Colonic mucosa (tissue), 4 donors: ENCODE data around the gene SYT3. TPM values are rescaled to one million over a fixed set of nuclear protein-coding genes. Genes with fewer than 3 reads are reported as not detected.

ENCODE experiments used
- DNase-seq: peaks from one replicate; pipeline ENCODE4 v3.0.0-alpha.2; 2020
- H3K27ac ChIP-seq: fragments of 200-600 bp; one replicate; pipeline ENCODE4 v1.8.0; 2021
- H3K27me3 ChIP-seq: fragments of 200-600 bp; one replicate; pipeline ENCODE4 v1.8.0; 2021
- H3K36me3 ChIP-seq: fragments of 200-600 bp; one replicate; pipeline ENCODE4 v1.8.0; 2021
- H3K4me1 ChIP-seq: fragments of 200-600 bp; one replicate; pipeline ENCODE4 v1.8.0; 2021; ENCODE audit warnings: mild to moderate bottlenecking
- H3K4me3 ChIP-seq: fragments of 200-600 bp; one replicate; pipeline ENCODE4 v1.8.0; 2021
- H3K9ac ChIP-seq, 2 donors: one replicate each; pipeline ENCODE4 v1.7.0; 2013; ENCODE audit warnings: control low read depth in 2 of 2, low read depth in 2 of 2, low read length in 2 of 2
- H3K9me3 ChIP-seq: fragments of 200-600 bp; one replicate; pipeline ENCODE4 v1.8.0; 2021
- CTCF ChIP-seq: fragments of 200-600 bp; IDR thresholded peaks from one replicate; pipeline ENCODE4 v1.8.0; 2022; ENCODE audit warnings: antibody characterized with exemption, mild to moderate bottlenecking
- intact Hi-C: fragments of 100-400 bp; cut with DNase I; formaldehyde crosslinking; loops from one replicate; pipeline ENCODE4 v1.14.1; 2022
- total RNA-seq, 2 donors: library from RNA; stranded (reverse); fragmentation: NEBNext Ultra II Directional in 1 of 2; extraction: Animal tissue kit (Norgen Biotek cat#: 25700) in 1 of 2; gene quantifications; one replicate each; pipeline ENCODE4 v1.2.1, GENCODE V29; 2021
- donor health status: healthy.
- donor health status: DM: no; HTN: no; CAD: no.
- donor health status: DM: no; HTN: no; CAD: no.

Gene SYT3
- total RNA-seq, 2 donors from 2014 or later, result 0.13 TPM; not detected in 1

DNA sequence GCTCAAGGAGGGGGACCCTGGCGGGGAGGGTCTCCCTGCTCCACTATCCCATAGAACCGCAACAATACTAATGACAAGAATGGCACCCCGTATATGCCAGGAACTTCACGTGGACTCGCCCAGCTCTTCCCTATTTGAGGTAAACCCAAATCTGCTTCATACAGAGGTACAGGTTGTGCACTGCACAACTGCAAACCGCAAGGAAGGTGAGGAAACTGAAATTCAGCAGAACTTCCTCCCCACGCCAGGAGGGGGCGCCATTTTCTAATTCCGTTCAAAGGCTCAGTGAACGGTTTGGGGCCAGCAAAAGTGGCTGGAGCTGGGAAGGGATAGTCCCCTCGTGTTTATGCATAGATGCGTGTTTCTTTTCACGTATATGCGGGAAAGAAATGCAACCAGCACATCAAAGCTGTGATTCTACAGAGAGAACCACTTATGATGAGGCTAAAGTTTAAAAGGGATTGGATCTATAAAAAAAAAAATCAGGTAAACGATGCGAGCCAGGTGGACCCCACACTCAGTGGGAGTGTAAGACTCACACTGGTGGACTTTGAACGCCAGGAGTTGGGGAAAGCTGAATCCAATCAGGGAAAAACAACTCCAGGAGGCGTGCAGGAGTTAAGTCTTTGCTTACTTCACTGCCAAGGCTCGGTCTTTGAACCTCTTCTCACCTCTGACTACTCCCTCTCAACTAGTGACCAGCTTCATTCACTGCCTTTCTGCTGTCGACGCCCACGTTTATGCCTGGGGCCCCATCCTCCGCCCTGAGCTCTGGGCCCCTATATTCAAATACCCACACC, 29.8 kb upstream of the SYT3 start:
- peak; percentile 73 for TF ChIP-seq CTCF
- Histone ChIP-seq H3K9me3 (no peaks in the 10 kb centered on the region), H3K4me3 (no peak overlapping the region), H3K27me3 (peaks cover 37% of the 10 kb centered on the region), H3K36me3 (no peaks in the 10 kb centered on the region), H3K9ac (no peak overlapping the region), H3K27ac (no peak overlapping the region), H3K4me1 (no peaks in the 10 kb centered on the region)
- intact Hi-C loops, result no loop called here
- peak; percentile 27 for DNase-seq

- no peaks in the 10 kb centered on the region for H3K36me3 ChIP-seq
- intact Hi-C loops, result no loop called here
- no peak overlapping the region for H3K9ac ChIP-seq
- no peak for TF ChIP-seq CTCF
- DNase-seq, result no peak
- H3K27me3 ChIP-seq, result peaks cover 37% of the 10 kb centered on the region
- no peak overlapping the region for H3K27ac ChIP-seq
- H3K4me1 ChIP-seq, result no peaks in the 10 kb centered on the region
- H3K4me3 ChIP-seq, result no peak overlapping the region
- H3K9me3 ChIP-seq, result no peaks in the 10 kb centered on the region
These were observed 29.2 kb upstream of the SYT3 start for GRCh38 chr19:50668879-50669278.

- Histone ChIP-seq H3K36me3 (no peaks in the 10 kb centered on the region), H3K9me3 (no peaks in the 10 kb centered on the region), H3K4me3 (no peak overlapping the region), H3K27me3 (peaks cover 37% of the 10 kb centered on the region), H3K27ac (no peak overlapping the region), H3K9ac (no peak overlapping the region), H3K4me1 (no peaks in the 10 kb centered on the region)
- no peak for TF ChIP-seq CTCF
- no peak for DNase-seq
- intact Hi-C loops, result no loop called here
These were observed 28.7 kb upstream of the SYT3 start for GRCh38 chr19:50668416-50668815.

GRCh38 chr19:50667759-50668231, 28.1 kb upstream of the SYT3 start:
- H3K4me3 ChIP-seq, result no peak overlapping the region
- no peak overlapping the region for H3K27ac ChIP-seq
- DNase-seq, result no peak
- H3K27me3 ChIP-seq, result peaks cover 37% of the 10 kb centered on the region
- no peaks in the 10 kb centered on the region for H3K9me3 ChIP-seq
- no peak for TF ChIP-seq CTCF
- intact Hi-C loops, result no loop called here
- H3K36me3 ChIP-seq, result no peaks in the 10 kb centered on the region
- no peak overlapping the region for H3K9ac ChIP-seq
- H3K4me1 ChIP-seq, result no peaks in the 10 kb centered on the region

DNA sequence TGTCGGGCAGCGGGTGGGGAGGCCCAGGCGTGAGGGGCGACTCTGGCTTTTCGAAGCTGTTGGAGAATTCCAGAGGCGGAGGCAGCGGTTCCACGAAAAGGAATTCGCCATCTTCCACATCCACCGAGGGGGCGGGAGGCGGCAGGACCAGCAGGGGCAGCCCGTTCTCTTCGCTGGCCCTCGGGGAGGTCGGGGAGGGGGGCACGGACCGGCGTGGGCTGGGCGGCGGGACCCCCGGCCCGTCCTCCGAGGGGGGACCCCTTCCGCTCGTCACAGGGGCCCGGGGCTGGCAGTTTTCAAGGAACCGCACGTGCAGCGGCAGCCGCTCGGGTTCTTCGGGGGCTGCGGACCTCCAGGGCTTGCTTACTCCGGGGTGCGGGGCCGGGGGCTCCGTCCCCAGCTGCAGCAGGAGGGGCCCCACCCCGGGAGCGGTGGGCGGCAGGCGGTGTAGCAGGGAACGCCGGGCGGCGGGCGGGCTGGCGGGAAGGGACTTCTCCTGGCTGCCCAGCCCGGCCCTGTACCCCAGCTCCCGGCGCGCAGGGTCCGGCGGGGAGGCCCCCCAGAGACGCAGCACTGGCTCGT, 27.6 kb upstream of the SYT3 start:
- no peak overlapping the region for H3K9ac ChIP-seq
- H3K4me1 ChIP-seq, result no peaks in the 10 kb centered on the region
- peaks cover 37% of the 10 kb centered on the region for H3K27me3 ChIP-seq
- H3K4me3 ChIP-seq, result no peak overlapping the region
- no peak for DNase-seq
- H3K27ac ChIP-seq, result no peak overlapping the region
- intact Hi-C loops, result no loop called here
- no peaks in the 10 kb centered on the region for H3K36me3 ChIP-seq
- H3K9me3 ChIP-seq, result no peaks in the 10 kb centered on the region
- TF ChIP-seq CTCF, result no peak
